Measurements from ENCODE around the gene GATA6. TPM values are rescaled to one million over a fixed set of nuclear protein-coding genes. Genes with fewer than 3 reads are reported as not detected.
"Not testable (repeated sequence)": the region's sequence is repeated elsewhere in the genome, so short reads cannot be mapped to it uniquely, and the experiment has no call there.

GATA6 gene
- total and polyA plus RNA-seq, 9 donors: 30.2 to 221 (median 129) TPM

- Histone ChIP-seq H3K9me3 (no peaks in the 10 kb centered on the region), H3K36me3 (no peaks in the 10 kb centered on the region), H3K4me1 (ENCODE audit: insufficient read depth) (peaks cover 12% of the 10 kb centered on the region), H3K27me3 (no peaks in the 10 kb centered on the region), H3K27ac (no peak overlapping the region), H3K4me3 (no peak overlapping the region)
- intact Hi-C loops (cut with DNase I): loop anchor here in 1 of 4 donors (10.0 kb wide), 1 partner anchor 245 kb away; no protein-coding TSS in a partner anchor
- TF ChIP-seq EP300 (IDR thresholded peaks at IDR 0.05) (no peak), CTCF (IDR thresholded peaks at IDR 0.05) (no peak), POLR2A (IDR thresholded peaks at IDR 0.05) (no peak)
- 42 to 57% (median 56%) methylated on average over 1 of the region's 1 CpG for WGBS, 3 donors
- DNase-seq: no peak
Observed at GRCh38 chr18:22179631-22180030, 10.2 kb downstream of the GATA6 start.

GRCh38 chr18:22180722-22181121, 11.3 kb downstream of the GATA6 start:
- no peak for DNase-seq
- H3K36me3 ChIP-seq: no peaks in the 10 kb centered on the region
- TF ChIP-seq EP300 (IDR thresholded peaks at IDR 0.05) (no peak), POLR2A (IDR thresholded peaks at IDR 0.05) (no peak), CTCF (IDR thresholded peaks at IDR 0.05) (no peak)
- peaks cover 21% of the 10 kb centered on the region for H3K4me1 ChIP-seq (ENCODE audit: insufficient read depth)
- intact Hi-C loops (cut with DNase I): no loop called here
- no peak overlapping the region for H3K4me3 ChIP-seq
- WGBS, 3 donors: 38 to 47% (median 45%) methylated on average over 6 of the region's 6 CpGs
- no peaks in the 10 kb centered on the region for H3K9me3 ChIP-seq
- H3K27me3 ChIP-seq: no peaks in the 10 kb centered on the region
- H3K27ac ChIP-seq: no peak overlapping the region

GRCh38 chr18:22182884-22183697, 13.7 kb downstream of the GATA6 start:
- TF ChIP-seq EP300 (IDR thresholded peaks at IDR 0.05) (no peak), POLR2A (IDR thresholded peaks at IDR 0.05) (no peak), CTCF (IDR thresholded peaks at IDR 0.05) (no peak)
- H3K4me1 ChIP-seq (ENCODE audit: insufficient read depth): peaks cover 18% of the 10 kb centered on the region
- peak overlapping the region in 1 of 2 donors; percentile 66 for H3K27ac ChIP-seq
- 55 to 60% (median 56%) methylated on average over 4 of the region's 4 CpGs for WGBS, 3 donors
- no peak for DNase-seq
- no peaks in the 10 kb centered on the region for H3K36me3 ChIP-seq
- H3K27me3 ChIP-seq: no peaks in the 10 kb centered on the region
- H3K4me3 ChIP-seq: no peak overlapping the region
- no peaks in the 10 kb centered on the region for H3K9me3 ChIP-seq
- intact Hi-C loops (cut with DNase I): no loop called here

- H3K27me3 ChIP-seq: no peaks in the 10 kb centered on the region
- DNase-seq: no peak
- no peak for TF ChIP-seq POLR2A (IDR thresholded peaks at IDR 0.05)
- TF ChIP-seq CTCF (IDR thresholded peaks at IDR 0.05): no peak
- no peak for TF ChIP-seq EP300 (IDR thresholded peaks at IDR 0.05)
- no peaks in the 10 kb centered on the region for H3K36me3 ChIP-seq
- peak overlapping the region in 1 of 2 donors; percentile 66 for H3K27ac ChIP-seq
- intact Hi-C loops (cut with DNase I): no loop called here
- no peak overlapping the region for H3K4me3 ChIP-seq
- no peaks in the 10 kb centered on the region for H3K9me3 ChIP-seq
- WGBS, 3 donors: 39 to 49% (median 44%) methylated on average over 3 of the region's 3 CpGs
- peaks cover 20% of the 10 kb centered on the region for H3K4me1 ChIP-seq (ENCODE audit: insufficient read depth)
Observed at GRCh38 chr18:22183698-22184170, 14.3 kb downstream of the GATA6 start.

- H3K27ac ChIP-seq: peak overlapping the region in 1 of 2 donors; percentile 66
- H3K27me3 ChIP-seq; H3K9me3 ChIP-seq; intact Hi-C loops (cut with DNase I); H3K36me3 ChIP-seq; H3K4me3 ChIP-seq: not testable (repeated sequence)
- H3K4me1 ChIP-seq (ENCODE audit: insufficient read depth): peaks cover 23% of the 10 kb centered on the region
- 43 to 52% (median 50%) methylated on average over 8 of the region's 8 CpGs for WGBS, 3 donors
- peak in 3 of 5 donors; percentile 21 to 57 (median 30) for DNase-seq
Observed at GRCh38 chr18:22184573-22184972, 15.2 kb downstream of the GATA6 start.

Data from ovary (tissue), 9 donors.